ENCODE results near the gene RAB1B.

DNA sequence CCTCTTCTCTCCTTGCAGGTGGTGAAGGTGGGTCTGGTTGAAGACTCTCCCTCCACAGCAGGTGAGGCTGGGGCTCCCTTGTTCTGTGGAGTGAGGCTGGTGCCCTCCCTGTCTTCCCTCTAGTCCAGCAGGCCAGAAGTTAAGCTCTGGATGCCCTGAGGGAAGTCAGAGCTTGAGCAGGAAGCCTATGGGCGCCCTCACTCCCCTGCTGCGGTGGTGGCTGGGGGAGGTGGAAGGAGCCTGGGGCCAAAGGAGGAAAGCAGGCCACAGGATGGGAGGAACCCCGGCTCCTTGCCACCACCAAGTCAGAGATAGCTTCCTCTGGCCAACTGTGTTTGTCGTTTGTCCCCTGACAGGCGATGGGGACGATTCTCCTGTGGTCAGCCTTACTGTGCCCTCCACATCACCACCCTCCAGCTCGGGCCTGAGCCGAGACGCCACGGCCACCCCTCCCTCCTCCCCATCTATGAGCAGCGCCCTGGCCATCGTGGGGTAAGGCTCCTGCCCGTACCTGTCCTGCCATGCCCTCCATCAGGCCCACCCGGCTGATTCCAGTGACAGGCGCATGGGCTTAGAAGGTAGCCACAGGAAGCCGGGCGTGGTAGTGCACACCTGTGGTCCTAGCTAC, 29.5 kb upstream of the RAB1B start:
- TF ChIP-seq, protein P1, sequence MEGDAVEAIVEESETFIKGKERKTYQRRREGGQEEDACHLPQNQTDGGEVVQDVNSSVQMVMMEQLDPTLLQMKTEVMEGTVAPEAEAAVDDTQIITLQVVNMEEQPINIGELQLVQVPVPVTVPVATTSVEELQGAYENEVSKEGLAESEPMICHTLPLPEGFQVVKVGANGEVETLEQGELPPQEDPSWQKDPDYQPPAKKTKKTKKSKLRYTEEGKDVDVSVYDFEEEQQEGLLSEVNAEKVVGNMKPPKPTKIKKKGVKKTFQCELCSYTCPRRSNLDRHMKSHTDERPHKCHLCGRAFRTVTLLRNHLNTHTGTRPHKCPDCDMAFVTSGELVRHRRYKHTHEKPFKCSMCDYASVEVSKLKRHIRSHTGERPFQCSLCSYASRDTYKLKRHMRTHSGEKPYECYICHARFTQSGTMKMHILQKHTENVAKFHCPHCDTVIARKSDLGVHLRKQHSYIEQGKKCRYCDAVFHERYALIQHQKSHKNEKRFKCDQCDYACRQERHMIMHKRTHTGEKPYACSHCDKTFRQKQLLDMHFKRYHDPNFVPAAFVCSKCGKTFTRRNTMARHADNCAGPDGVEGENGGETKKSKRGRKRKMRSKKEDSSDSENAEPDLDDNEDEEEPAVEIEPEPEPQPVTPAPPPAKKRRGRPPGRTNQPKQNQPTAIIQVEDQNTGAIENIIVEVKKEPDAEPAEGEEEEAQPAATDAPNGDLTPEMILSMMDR (IDR thresholded peaks at IDR 0.05; ENCODE audit: insufficient read depth, low read depth, low read length), result no peak
- no peak for TF ChIP-seq EZH2 (IDR thresholded peaks at IDR 0.05; ENCODE audit: insufficient read depth, low read length)

Data from astrocyte (in vitro differentiated cells and primary cell).